ENCODE measurements around the gene THAP11. TPM values are rescaled to one million over a fixed set of nuclear protein-coding genes. Genes with fewer than 3 reads are reported as not detected.
"Not testable (repeated sequence)": the region's sequence is repeated elsewhere in the genome, so short reads cannot be mapped to it uniquely, and the experiment has no call there.

The THAP11 gene
- total and polyA plus RNA-seq, 7 donors = 30.2 to 78.6 (median 35.0) TPM

GRCh38 chr16:67862623-67863583, 20.8 kb downstream of the THAP11 start:
- TF ChIP-seq CTCF (IDR thresholded peaks at IDR 0.05) = no peak
- H3K4me3 ChIP-seq = no peak overlapping the region
- no peaks in the 10 kb centered on the region for H3K27me3 ChIP-seq (ENCODE audit: insufficient read depth in 3 of 3, low read length in 2 of 3)
- DNase-seq = peak; percentile 83 to 93
- no peaks in the 10 kb centered on the region for H3K9me3 ChIP-seq
- WGBS, 3 donors = 27 to 34% (median 32%) methylated on average over 11 of the region's 11 CpGs
- intact Hi-C loops (cut with DNase I) = no loop called here
- peaks cover 70% of the 10 kb centered on the region for H3K4me1 ChIP-seq
- peak; percentile 86 to 94 (median 90) for ATAC-seq
- H3K36me3 ChIP-seq (ENCODE audit: insufficient read depth in 1 of 2, low read depth in 1 of 2) = peaks cover 0 to 41% of the 10 kb centered on the region in 2 donors
- H3K27ac ChIP-seq = peak overlapping the region; percentile 92

GRCh38 chr16:67864044-67864443, 21.9 kb downstream of the THAP11 start:
- intact Hi-C loops (cut with DNase I); ATAC-seq; H3K9me3 ChIP-seq; H3K27me3 ChIP-seq (ENCODE audit: insufficient read depth in 3 of 3, low read length in 2 of 3); H3K4me3 ChIP-seq: not testable (repeated sequence)
- Histone ChIP-seq H3K4me1 (peaks cover 59% of the 10 kb centered on the region), H3K36me3 (ENCODE audit: insufficient read depth in 1 of 2, low read depth in 1 of 2) (peaks cover 2 to 52% of the 10 kb centered on the region in 2 donors), H3K27ac (peak overlapping the region; percentile 92)
- peak in 1 of 2 donors; percentile 52 for DNase-seq
- 54 to 80% (median 59%) methylated on average over 6 of the region's 6 CpGs for WGBS, 3 donors

- no peak for TF ChIP-seq CTCF (IDR thresholded peaks at IDR 0.05)
- no peak for ATAC-seq
- intact Hi-C loops (cut with DNase I) = no loop called here
- Histone ChIP-seq H3K36me3 (ENCODE audit: insufficient read depth in 1 of 2, low read depth in 1 of 2) (peaks cover 2 to 58% of the 10 kb centered on the region in 2 donors), H3K27me3 (ENCODE audit: insufficient read depth in 3 of 3, low read length in 2 of 3) (no peaks in the 10 kb centered on the region), H3K9me3 (no peaks in the 10 kb centered on the region), H3K27ac (peak overlapping the region; percentile 92), H3K4me1 (peaks cover 57% of the 10 kb centered on the region), H3K4me3 (no peak overlapping the region)
- 77 to 92% (median 81%) methylated on average over 2 of the region's 2 CpGs for WGBS, 3 donors
- DNase-seq = no peak
Observed at GRCh38 chr16:67864594-67864993, 22.5 kb downstream of the THAP11 start.

DNA sequence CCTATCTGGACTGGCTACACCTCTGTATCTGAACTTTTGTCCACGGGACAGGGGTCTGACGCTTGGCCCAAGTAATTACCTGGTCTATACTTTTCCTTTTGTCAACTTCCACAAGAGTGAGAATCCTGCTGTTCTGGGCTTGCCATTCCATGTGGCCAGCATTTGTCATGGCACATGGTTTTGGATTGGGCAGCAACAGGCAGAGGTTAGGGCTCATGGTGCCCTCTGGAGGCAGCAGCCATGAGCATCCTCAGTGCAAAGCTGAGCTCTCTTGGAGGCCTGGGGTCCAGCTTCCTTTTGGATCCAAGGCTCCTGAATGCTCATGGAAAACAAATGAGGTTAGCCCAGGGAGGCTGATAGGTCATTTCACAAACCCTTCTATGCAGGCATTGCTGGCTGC, 23.2 kb downstream of the THAP11 start:
- intact Hi-C loops (cut with DNase I) = no loop called here
- H3K27ac ChIP-seq = peak overlapping the region; percentile 92
- peak; percentile 28 to 47 for DNase-seq

More for the DNA sequence above, 23.2 kb downstream of the THAP11 start:
- ATAC-seq = peak in 1 of 4 donors; percentile 29
- Histone ChIP-seq H3K36me3 (ENCODE audit: insufficient read depth in 1 of 2, low read depth in 1 of 2) (peaks cover 2 to 64% of the 10 kb centered on the region in 2 donors), H3K9me3 (no peaks in the 10 kb centered on the region), H3K4me1 (peaks cover 50% of the 10 kb centered on the region), H3K27me3 (ENCODE audit: insufficient read depth in 3 of 3, low read length in 2 of 3) (no peaks in the 10 kb centered on the region), H3K4me3 (no peak overlapping the region)
- no peak for TF ChIP-seq CTCF (IDR thresholded peaks at IDR 0.05)
- 83 to 94% (median 83%) methylated on average over 2 of the region's 2 CpGs for WGBS, 3 donors
